Adrenal gland (tissue), 12 donors: ENCODE data around the gene ANKRD27. TPM values are rescaled to one million over a fixed set of nuclear protein-coding genes. Genes with fewer than 3 reads are reported as not detected.

Source experiments
- DNase-seq, 7 donors: peaks; one replicate each; pipeline ENCODE4 v3.0.0-alpha.2; 2019 to 2020
- H3K27ac ChIP-seq, 5 donors: fragments of 200-600 bp; sonication (generic) in 4 of 5; 1 replicate in 3 of 5; 2 replicates in 2 of 5; pipeline versions ENCODE4 v1.5.1 to v1.8.0; 2016 to 2020; ENCODE audit warnings: mild to moderate bottlenecking in 1 of 5
- H3K27me3 ChIP-seq: fragments of 200-600 bp; 2 replicates; pipeline ENCODE4 v1.8.0; 2021
- H3K36me3 ChIP-seq, 2 donors: fragments of 200-600 bp; replicated peaks in 1 of 2; 1 replicate in 1 of 2; 2 replicates in 1 of 2; pipeline versions ENCODE4 v1.5.1 to v1.8.0; 2018 to 2022
- H3K4me1 ChIP-seq, 2 donors: fragments of 200-600 bp; replicated peaks in 1 of 2; 1 replicate in 1 of 2; 2 replicates in 1 of 2; pipeline versions ENCODE4 v1.5.1 to v1.8.0; 2018 to 2021
- H3K4me3 ChIP-seq, 4 donors: fragments of 200-600 bp; sonication (generic) in 3 of 4; one replicate each; pipeline ENCODE4 v1.5.1; 2016 to 2018
- H3K9me3 ChIP-seq, 3 donors: fragments of 200-600 bp; sonication (generic) in 1 of 3; replicated peaks in 1 of 3; 1 replicate in 2 of 3; 2 replicates in 1 of 3; pipeline versions ENCODE4 v1.5.1 to v1.8.0; 2016 to 2021
- CTCF ChIP-seq, 6 experiments: fragments of 450-650 bp in 4 of 6; fragments of 200-600 bp in 2 of 6; sonication (generic) in 1 of 6; IDR thresholded peaks; 1 replicate in 5 of 6; 2 replicates in 1 of 6; pipeline versions ENCODE4 v1.5.1 to v1.8.0; 2016 to 2021; ENCODE audit warnings: antibody characterized with exemption in 6 of 6, mild to moderate bottlenecking in 2 of 6, moderate library complexity in 1 of 6
- POLR2A ChIP-seq, 2 donors: fragments of 450-650 bp; IDR thresholded peaks; one replicate each; pipeline ENCODE4 v1.6.1; 2017; ENCODE audit warnings: antibody characterized with exemption in 2 of 2, mild to moderate bottlenecking in 2 of 2, moderate library complexity in 1 of 2
- WGBS, 4 donors: extraction: QIAGEN DNeasy Blood & Tissue Kit in 2 of 4; methylation state at CpG; one replicate each; pipeline versions ENCODE4 v1.1.5 to v1.1.7; 2013 to 2017; 5-methylcytosine and 5-hydroxymethylcytosine counted together
- intact Hi-C, 2 donors: fragments of 100-400 bp; cut with DNase I; formaldehyde crosslinking; loops; one replicate each; pipeline versions ENCODE4 v1.14.1 to v1.15.0; 2022 to 2023
- polyA plus RNA-seq, 3 donors: library from polyadenylated mRNA; stranded (reverse); fragments of 200-250 nt in 2 of 3; fragments of 350-450 nt in 1 of 3; fragmentation: Illumina TruSeq in 1 of 3; extraction: RNeasy Lipid Tissue Mini Kit (QIAGEN cat#74804) in 1 of 3; gene quantifications; one replicate each; pipeline ENCODE4 v1.2.3, GENCODE V29; 2013 to 2014
- total RNA-seq, 9 donors: library from RNA; depleted of rRNA in 4 of 9; stranded (reverse); fragments of >200 nt in 4 of 9; fragments of 120-200 nt in 1 of 9; fragmentation: NEBNext Ultra II Directional in 1 of 9; extraction: Animal tissue kit (Norgen Biotek cat#: 25700) in 1 of 9; gene quantifications; one replicate each; pipeline versions ENCODE4 v1.1.0 to v1.2.4, GENCODE V29; 2013 to 2023
- donor health status: healthy with polysubstance abuse.
- donor health status: Bipolar disorder and iron deficiency.
- donor health status: DM: yes; HTN: yes; CAD: no.
- donor health status: DM: no; HTN: no; CAD: no.
- donor health status: DM: no; HTN: no; CAD: no.
- donor health status: DM: yes; HTN: yes; CAD: no.

ANKRD27 gene
- total and polyA plus RNA-seq, 12 donors = 7.2 to 25.3 (median 18.2) TPM

- peaks cover 11 to 26% of the 10 kb centered on the region in 2 donors for H3K4me1 ChIP-seq
- peaks cover 6% of the 10 kb centered on the region for H3K27me3 ChIP-seq
- no peak for TF ChIP-seq CTCF (IDR thresholded peaks at IDR 0.05)
- TF ChIP-seq POLR2A (IDR thresholded peaks at IDR 0.05) = no peak
- peak overlapping the region in 2 of 4 donors; percentile 54 to 84 for H3K4me3 ChIP-seq
- intact Hi-C loops = no loop called here
- H3K36me3 ChIP-seq = no peaks in the 10 kb centered on the region
- peak in 5 of 7 donors; percentile 22 to 43 (median 35) for DNase-seq
- H3K27ac ChIP-seq = peak overlapping the region in 1 of 5 donors; percentile 92
- WGBS, 4 donors = 2% methylated on average over 93 of the region's 93 CpGs; no CpG with 5 or more reads in 2 of the 4 donors
- no peaks in the 10 kb centered on the region for H3K9me3 ChIP-seq
Observed at GRCh38 chr19:32676186-32676894, 1.4 kb upstream of the ANKRD27 start.

GRCh38 chr19:32675720-32676185 lies 773 bp upstream of the ANKRD27 start, which contains the start of gene RGS9BP:
Gene RGS9BP, plus strand, starts transcription at chr19:32675848. Its CDS starts 416 bp downstream, at chr19:32676264.
- no peaks in the 10 kb centered on the region for H3K36me3 ChIP-seq
- no peaks in the 10 kb centered on the region for H3K9me3 ChIP-seq
- peak within 1 kb of the TSS in 4 of 5 donors; percentile 61 to 92 (median 76) for H3K27ac ChIP-seq
- H3K4me3 ChIP-seq = peak within 1 kb of the TSS; percentile 54 to 98 (median 86)
- peak; percentile 85 to 90 (median 88) for DNase-seq
- H3K4me1 ChIP-seq = peaks cover 11 to 26% of the 10 kb centered on the region in 2 donors
- no peak for TF ChIP-seq CTCF (IDR thresholded peaks at IDR 0.05)
- TF ChIP-seq POLR2A (IDR thresholded peaks at IDR 0.05) = no peak
- intact Hi-C loops = no loop called here
- H3K27me3 ChIP-seq = peaks cover 6% of the 10 kb centered on the region
- 0 to 5% (median 2%) methylated on average over 5 to 53 of the region's 53 CpGs for WGBS, 4 donors

GRCh38 chr19:32674153-32674930 lies 638 bp downstream of the ANKRD27 start:
- no peak for DNase-seq
- peaks cover 11 to 29% of the 10 kb centered on the region in 2 donors for H3K4me1 ChIP-seq

More at GRCh38 chr19:32674153-32674930, 638 bp downstream of the ANKRD27 start:
- 1 to 5% (median 2%) methylated on average over 12 to 67 of the region's 67 CpGs for WGBS, 4 donors
- Histone ChIP-seq H3K4me3 (peak overlapping the region; percentile 54 to 98 (median 86)), H3K27ac (peak overlapping the region in 4 of 5 donors; percentile 61 to 92 (median 76)), H3K27me3 (peaks cover 6% of the 10 kb centered on the region), H3K36me3 (no peaks in the 10 kb centered on the region), H3K9me3 (no peaks in the 10 kb centered on the region)
- intact Hi-C loops = no loop called here
- TF ChIP-seq CTCF (IDR thresholded peaks at IDR 0.05) (peak in 2 of 6 experiments; percentile 13 to 26), POLR2A (IDR thresholded peaks at IDR 0.05) (no peak)
